Thyroid gland (tissue), 4 donors: ENCODE data around the gene CLINT1. TPM values are rescaled to one million over a fixed set of nuclear protein-coding genes. Genes with fewer than 3 reads are reported as not detected.

Experiments used
- DNase-seq, 2 donors: peaks; one replicate each; pipeline ENCODE4 v3.0.0-alpha.2; 2019
- H3K27ac ChIP-seq, 3 donors: fragments of 200-600 bp; sonication (generic); 1 replicate in 2 of 3; 2 replicates in 1 of 3; pipeline ENCODE4 v1.5.1; 2016 to 2019; ENCODE audit warnings: mild to moderate bottlenecking in 1 of 3, moderate library complexity in 1 of 3
- H3K27me3 ChIP-seq: fragments of 200-600 bp; sonication (generic); one replicate; pipeline ENCODE4 v1.5.1; 2019
- H3K36me3 ChIP-seq, 2 donors: fragments of 200-600 bp; sonication (generic); one replicate each; pipeline ENCODE4 v1.5.1; 2016 to 2019
- H3K4me1 ChIP-seq, 2 donors: fragments of 200-600 bp; sonication (generic); one replicate each; pipeline ENCODE4 v1.5.1; 2017 to 2019
- H3K4me3 ChIP-seq, 3 donors: fragments of 200-600 bp; sonication (generic); replicated peaks in 1 of 3; 1 replicate in 2 of 3; 2 replicates in 1 of 3; pipeline ENCODE4 v1.5.1; 2016; ENCODE audit warnings: mild to moderate bottlenecking in 1 of 3
- H3K9me3 ChIP-seq: fragments of 200-600 bp; sonication (generic); one replicate; pipeline ENCODE4 v1.5.1; 2017
- CTCF ChIP-seq, 6 experiments: fragments of 200-600 bp in 3 of 6; fragments of 450-650 bp in 3 of 6; sonication (generic) in 3 of 6; IDR thresholded peaks; one replicate each; pipeline ENCODE4 v1.5.1; 2016 to 2019; ENCODE audit warnings: antibody characterized with exemption in 6 of 6, mild to moderate bottlenecking in 2 of 6, inconsistent platforms in 1 of 6, moderate library complexity in 1 of 6
- POLR2A ChIP-seq, 2 donors: fragments of 450-650 bp; IDR thresholded peaks; one replicate each; pipeline ENCODE4 v1.6.1; 2017; ENCODE audit warnings: antibody characterized with exemption in 2 of 2, mild to moderate bottlenecking in 2 of 2, moderate library complexity in 1 of 2
- WGBS, 2 donors: methylation state at CpG; one replicate each; pipeline ENCODE4 v1.1.5; 2017; 5-methylcytosine and 5-hydroxymethylcytosine counted together
- intact Hi-C: fragments of 100-400 bp; cut with DNase I; formaldehyde crosslinking; loops from one replicate; pipeline ENCODE4 v1.15.1; 2023
- small RNA-seq: library from RNA; depleted of rRNA; stranded (forward); fragments of <200 nt; gene quantifications from one replicate; pipeline ENCODE3, GENCODE V24; 2016
- total RNA-seq, 4 donors: library from RNA; depleted of rRNA; stranded (reverse); fragments of >200 nt; gene quantifications; one replicate each; pipeline ENCODE4 v1.2.3, GENCODE V29; 2016

The CLINT1 gene
- total RNA-seq, 4 donors from 2014 or later: 126 to 198 (median 159) TPM

DNA sequence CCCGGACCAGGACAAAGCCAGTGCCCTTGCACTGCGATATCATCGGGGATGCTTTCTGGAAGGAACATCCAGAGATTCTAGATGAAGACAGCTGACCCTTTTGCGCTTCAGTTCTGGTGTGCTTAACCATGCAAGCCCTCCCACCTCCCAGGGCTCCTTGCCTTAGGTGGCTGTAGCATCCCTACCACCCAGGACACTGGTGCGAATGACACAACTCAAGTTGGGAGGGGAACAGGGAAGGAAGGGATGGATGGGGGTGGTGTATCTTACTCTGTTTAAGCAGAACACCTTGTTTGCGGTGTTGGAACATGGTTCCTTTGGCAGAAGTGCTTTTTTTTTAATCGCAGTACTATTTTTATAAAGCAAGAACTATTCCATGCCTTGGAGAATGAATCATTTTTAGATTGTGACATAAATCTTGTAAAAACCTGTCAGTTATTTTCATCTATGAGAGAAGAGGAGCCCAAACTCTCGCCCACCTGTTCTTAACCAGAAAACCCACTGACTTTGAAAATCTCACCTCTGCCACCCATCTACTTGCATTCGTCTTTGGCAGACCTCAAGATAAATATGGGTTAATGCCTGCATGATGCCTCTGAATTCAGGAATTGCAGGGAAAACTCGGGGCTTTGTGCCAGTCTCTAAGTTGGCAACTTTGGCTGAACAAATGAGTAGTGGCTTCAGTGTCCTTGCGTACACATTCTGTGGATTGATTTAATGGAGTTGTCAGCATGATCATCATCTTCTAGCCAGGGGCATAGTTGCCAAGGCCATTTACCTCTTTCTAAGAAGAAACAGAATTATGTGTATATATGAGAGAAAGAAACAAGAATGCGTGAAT is 119.3 kb downstream of the CLINT1 start:
- Histone ChIP-seq H3K4me1 (peaks cover 4 to 7% of the 10 kb centered on the region in 2 donors), H3K4me3 (no peak overlapping the region), H3K36me3 (peaks cover 10 to 24% of the 10 kb centered on the region in 2 donors), H3K27ac (no peak overlapping the region), H3K27me3 (no peaks in the 10 kb centered on the region), H3K9me3 (no peaks in the 10 kb centered on the region)
- intact Hi-C loops: loop anchor here (10.0 kb wide), 3 partner anchors 265 to 595 kb away; partner anchors contain the start of gene MED7
- DNase-seq: no peak
- TF ChIP-seq CTCF (IDR thresholded peaks at IDR 0.05) (no peak), POLR2A (IDR thresholded peaks at IDR 0.05) (no peak)
- WGBS, 2 donors: 93% methylated on average over 12 of the region's 12 CpGs

DNA sequence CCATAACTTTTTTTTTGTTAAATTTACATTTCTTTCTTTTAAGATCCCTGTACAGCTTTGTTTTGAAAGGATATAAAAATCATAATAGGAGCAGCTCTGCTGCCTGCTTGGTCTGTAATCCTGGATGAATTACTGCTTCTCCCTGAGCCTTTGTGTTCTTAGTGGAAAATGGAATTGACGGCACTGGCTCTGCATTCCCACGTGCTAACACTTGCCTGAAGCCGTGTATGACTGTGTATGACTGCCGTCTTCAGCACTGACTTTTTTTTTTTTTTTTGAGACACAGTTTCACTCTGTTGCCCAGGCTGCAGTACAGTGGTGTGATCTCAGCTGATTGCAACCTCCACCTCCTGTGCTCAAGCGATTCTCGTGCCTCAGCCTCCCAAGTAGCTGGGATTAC is 123.0 kb downstream of the CLINT1 start:
- Histone ChIP-seq H3K27me3 (no peaks in the 10 kb centered on the region), H3K36me3 (peaks cover 10 to 35% of the 10 kb centered on the region in 2 donors), H3K4me3 (no peak overlapping the region), H3K9me3 (no peaks in the 10 kb centered on the region), H3K4me1 (peaks cover 0 to 5% of the 10 kb centered on the region in 2 donors), H3K27ac (no peak overlapping the region)
- TF ChIP-seq POLR2A (IDR thresholded peaks at IDR 0.05) (no peak), CTCF (IDR thresholded peaks at IDR 0.05) (no peak)
- 91 to 93% methylated on average over 6 of the region's 6 CpGs for WGBS, 2 donors
- DNase-seq: no peak
- intact Hi-C loops: loop anchor here (10.0 kb wide), 1 partner anchor 591 kb away; the partner anchor contains the start of gene MED7

Small RNA genes lying within 50 kb of the gene (small RNA-seq; reads per million reads assigned to genes)
- gene AC026407.1: not detected
- not detected for gene RNU6-260P

Other genes starting within 250 kb of the CLINT1 start
- gene SOX30, start 206.7 kb downstream of the CLINT1 start, total RNA-seq: under 1 TPM in 2 of 4 donors, not detected in 2; 0.11 to 0.27 TPM
- gene C5orf52, start 187.6 kb downstream of the CLINT1 start, total RNA-seq: not detected
- gene THG1L, start 127.7 kb downstream of the CLINT1 start, total RNA-seq: 10 to 100 TPM; 10.3 to 13.9 (median 12.0) TPM
- 1 to 10 TPM; 2.2 to 4.7 (median 3.8) TPM for gene LSM11, start 115.4 kb downstream of the CLINT1 start, total RNA-seq